B cell (primary cell): ENCODE results near the gene FRS3.

Source experiments
- EZH2 ChIP-seq: IDR thresholded peaks from 2 replicates; pipeline ENCODE4 v1.6.1; 2012; ENCODE audit warnings: borderline replicate concordance, low read depth, mild to moderate bottlenecking, moderate library complexity, low read length; ENCODE audit not compliant: insufficient read depth, poor library complexity, severe bottlenecking
- TF ChIP-seq, protein P1 (sequence below): fragments of 200-600 bp; IDR thresholded peaks from one replicate; pipeline ENCODE4 v1.8.0; 2022; ENCODE audit warnings: antibody characterized with exemption, mild to moderate bottlenecking

DNA sequence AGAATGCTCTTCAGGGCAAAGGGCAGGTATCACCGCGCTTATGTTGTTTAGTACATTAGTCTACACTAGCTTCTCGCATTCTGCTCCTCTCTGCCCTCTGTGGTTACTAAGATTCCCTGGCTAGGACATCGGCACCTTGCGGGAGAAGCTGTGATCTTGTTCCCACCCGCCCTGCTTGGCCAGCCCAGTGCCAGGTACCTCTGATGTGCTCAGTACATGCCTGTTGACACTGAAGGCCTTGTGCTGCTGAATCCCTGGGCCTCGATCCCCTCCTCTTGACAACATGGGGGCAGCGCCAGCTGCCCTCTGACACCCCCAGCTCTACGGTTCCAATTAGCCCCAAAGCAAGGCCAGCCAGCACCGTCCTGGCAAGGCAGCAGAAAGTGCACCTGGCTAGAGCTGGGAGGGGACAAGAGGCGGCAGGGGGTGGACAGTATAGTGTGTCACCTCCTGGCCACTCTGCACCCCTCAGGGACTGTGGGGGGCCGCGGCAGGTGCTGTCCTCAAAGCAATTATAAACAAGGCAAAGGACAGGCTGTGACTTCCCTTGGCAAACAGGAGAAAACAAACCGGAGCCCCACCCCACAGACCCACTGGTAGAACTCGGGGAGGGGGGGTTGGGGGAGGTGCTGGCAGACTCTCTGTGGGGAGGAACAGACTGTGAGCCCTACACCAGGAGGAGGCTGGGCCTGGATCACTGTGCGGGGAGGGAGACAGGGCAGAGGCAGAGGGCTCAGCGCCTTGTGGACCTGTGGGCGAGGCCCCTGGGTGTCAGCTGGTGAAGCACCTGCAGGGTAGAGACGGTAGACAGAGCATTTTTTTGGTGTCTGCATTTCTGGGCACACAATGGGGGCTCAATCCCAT lies 51.4 kb downstream of the FRS3 start:
- TF ChIP-seq, protein P1, sequence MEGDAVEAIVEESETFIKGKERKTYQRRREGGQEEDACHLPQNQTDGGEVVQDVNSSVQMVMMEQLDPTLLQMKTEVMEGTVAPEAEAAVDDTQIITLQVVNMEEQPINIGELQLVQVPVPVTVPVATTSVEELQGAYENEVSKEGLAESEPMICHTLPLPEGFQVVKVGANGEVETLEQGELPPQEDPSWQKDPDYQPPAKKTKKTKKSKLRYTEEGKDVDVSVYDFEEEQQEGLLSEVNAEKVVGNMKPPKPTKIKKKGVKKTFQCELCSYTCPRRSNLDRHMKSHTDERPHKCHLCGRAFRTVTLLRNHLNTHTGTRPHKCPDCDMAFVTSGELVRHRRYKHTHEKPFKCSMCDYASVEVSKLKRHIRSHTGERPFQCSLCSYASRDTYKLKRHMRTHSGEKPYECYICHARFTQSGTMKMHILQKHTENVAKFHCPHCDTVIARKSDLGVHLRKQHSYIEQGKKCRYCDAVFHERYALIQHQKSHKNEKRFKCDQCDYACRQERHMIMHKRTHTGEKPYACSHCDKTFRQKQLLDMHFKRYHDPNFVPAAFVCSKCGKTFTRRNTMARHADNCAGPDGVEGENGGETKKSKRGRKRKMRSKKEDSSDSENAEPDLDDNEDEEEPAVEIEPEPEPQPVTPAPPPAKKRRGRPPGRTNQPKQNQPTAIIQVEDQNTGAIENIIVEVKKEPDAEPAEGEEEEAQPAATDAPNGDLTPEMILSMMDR = no peak
- TF ChIP-seq EZH2 = no peak
